HG03135 (cell line): Measurements from ENCODE around the gene ARTN.

Source experiments
- ATAC-seq: cut with Tn5 transposase; IDR thresholded peaks from one replicate; pipeline ENCODE4 v1.9.1; 2021; ENCODE audit warnings: mild to moderate bottlenecking, moderate library complexity; ENCODE audit not compliant: unreplicated experiment

The ARTN gene

GRCh38 chr1:43969416-43969745 lies 35.8 kb downstream of the ARTN start:
- ATAC-seq = no peak

DNA sequence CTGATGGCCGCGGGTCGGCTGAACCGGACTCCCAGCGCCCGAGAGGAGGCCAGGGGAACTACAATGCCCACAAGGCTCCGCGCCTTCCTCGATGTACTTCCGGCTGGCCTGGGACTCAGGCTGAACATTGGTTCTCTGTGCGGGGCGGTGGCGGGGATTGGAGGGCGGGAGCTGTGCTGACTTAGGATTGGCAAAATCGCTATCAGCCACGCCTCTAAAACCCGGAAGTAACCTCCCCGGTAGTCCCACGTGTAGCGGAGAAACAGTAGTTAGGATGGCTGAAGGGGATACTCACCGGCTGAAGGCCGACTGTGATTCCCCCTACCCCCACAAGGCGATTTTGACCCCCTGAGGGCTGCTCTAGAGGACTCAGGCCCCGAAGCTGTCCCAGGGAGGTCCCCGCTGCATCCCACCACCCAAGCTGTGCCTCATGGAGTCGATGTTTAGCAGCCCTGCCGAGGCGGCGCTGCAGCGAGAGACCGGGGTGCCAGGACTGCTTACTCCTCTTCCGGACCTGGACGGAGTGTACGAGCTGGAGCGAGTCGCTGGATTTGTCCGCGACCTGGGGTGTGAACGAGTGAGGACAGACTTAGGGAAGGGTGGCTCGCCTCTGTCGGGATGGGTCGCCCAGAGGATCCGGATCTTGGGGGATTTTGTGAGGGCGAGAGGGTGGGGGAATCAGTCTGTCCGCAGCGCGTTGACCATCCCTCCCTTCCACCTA lies 36.3 kb downstream of the ARTN start, which contains the start of gene DPH2:
TSS of gene DPH2 (plus strand) at position 265 of the 721 bp plus-strand sequence. CDS start at position 431, 166 bp downstream.
- peak; percentile 82 for ATAC-seq

- no peak for ATAC-seq
Measured at GRCh38 chr1:43970502-43970901, 36.9 kb downstream of the ARTN start.

DNA sequence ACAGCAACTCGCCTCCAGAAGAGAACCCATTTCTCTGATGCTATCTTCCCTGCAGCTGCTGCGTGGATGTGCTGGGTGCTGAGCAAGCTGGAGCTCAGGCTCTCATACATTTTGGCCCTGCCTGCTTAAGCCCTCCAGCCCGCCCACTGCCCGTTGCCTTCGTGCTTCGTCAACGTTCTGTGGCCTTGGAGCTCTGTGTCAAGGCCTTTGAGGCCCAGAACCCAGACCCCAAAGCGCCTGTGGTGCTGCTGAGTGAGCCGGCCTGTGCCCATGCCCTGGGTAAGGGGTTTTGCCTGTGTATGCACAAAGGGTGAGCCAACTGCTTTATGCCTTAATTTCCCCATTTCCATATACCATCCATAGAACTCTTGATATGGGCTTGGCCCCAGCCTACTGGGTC lies 37.3 kb downstream of the ARTN start:
- no peak for ATAC-seq

DNA sequence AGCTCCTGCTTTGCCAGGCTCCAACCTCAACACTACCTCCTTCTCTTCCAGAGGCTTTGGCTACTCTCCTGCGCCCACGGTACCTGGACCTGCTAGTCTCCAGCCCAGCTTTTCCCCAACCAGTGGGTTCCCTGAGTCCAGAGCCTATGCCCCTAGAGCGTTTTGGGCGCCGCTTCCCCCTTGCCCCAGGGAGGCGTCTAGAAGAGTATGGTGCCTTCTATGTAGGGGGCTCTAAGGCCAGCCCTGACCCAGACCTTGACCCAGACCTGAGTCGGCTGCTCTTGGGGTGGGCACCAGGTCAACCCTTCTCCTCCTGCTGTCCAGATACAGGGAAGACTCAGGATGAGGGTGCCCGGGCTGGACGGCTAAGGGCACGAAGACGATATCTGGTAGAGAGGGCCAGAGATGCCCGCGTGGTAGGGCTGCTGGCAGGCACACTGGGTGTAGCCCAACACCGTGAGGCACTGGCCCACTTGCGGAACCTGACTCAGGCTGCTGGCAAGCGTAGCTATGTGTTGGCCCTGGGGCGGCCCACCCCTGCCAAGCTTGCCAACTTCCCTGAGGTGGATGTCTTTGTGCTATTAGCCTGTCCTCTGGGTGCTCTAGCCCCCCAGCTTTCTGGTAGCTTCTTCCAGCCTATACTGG lies 37.9 kb downstream of the ARTN start:
- ATAC-seq = no peak

DNA sequence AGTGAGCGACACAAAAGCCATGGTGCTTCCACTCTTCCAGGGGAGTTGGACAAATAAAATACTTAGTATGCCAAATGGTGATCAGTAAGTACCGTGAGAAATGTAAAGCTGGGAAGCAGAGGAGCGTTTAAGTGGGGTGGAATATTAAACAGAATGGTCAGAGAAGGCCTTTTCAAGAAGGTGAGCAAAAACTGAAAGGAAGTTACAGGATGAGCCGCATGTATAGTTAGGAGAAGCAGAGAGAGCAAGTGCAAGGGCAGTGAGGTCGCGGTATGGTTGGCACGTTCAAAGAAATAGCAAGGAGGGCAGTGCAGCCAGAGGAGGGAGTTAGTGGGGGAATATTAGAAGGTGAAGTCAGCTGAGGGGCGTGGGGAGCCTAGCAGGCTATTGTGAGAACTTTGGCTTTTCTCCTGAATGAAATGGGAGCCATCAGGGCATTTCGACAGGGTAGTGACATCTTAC lies 40.4 kb downstream of the ARTN start:
- no peak for ATAC-seq

GRCh38 chr1:43974443-43975248 lies 41.0 kb downstream of the ARTN start, which contains the start of gene ATP6V0B:
Gene ATP6V0B, plus strand, starts transcription at chr1:43974960. Its CDS starts 81 bp downstream, at chr1:43975041.
- ATAC-seq = peak; percentile 64

DNA sequence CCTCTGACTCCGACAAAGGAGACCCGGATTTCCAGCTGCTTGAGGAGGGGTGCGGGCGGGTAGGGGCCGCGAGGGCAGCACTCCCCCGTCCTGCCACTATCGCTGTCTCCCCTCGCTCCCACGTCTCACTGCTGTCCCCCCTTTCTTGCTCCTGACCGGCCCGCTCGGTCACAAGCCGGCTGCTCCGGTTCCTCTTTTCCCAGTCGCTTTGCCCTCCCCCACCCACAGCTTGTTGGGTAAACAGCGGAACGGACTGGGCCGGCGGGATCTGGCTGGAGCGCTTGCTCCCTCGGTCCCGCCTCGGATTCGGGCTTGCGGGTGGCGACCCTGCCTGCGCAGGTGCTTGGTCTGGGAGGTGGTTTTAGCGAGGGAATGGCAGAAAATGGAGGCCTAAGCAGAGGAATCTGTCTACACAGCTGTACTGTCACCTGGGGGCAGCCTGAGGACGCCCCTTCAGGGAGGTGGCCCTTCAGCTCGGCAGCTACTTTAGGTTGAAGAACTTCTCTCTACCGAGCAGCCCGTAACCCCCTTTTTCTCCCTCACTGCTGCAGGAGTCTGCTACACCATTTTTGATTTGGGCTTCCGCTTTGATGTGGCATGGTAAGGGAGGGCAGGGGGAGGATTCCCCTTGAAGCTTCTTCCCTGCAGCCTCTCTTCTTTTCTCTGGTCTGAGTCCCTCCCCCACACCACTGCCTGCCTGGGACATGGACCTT lies 41.8 kb downstream of the ARTN start:
- peak; percentile 2 for ATAC-seq

DNA sequence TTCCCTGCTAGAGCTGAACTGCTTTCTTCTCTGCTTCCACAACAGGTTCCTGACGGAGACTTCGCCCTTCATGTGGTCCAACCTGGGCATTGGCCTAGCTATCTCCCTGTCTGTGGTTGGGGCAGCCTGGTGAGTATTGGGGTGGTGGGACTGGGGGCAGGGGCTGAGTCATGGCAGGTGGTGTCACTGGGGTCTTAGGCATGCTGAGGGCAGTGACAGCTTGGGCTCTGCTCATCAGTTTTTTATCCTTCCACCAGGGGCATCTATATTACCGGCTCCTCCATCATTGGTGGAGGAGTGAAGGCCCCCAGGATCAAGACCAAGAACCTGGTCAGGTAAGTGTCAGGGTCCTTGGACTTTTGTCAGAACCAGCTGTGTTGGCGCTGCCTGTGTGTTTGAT lies 42.4 kb downstream of the ARTN start:
- ATAC-seq = no peak

GRCh38 chr1:43976890-43977289 lies 43.3 kb downstream of the ARTN start:
- ATAC-seq = no peak

DNA sequence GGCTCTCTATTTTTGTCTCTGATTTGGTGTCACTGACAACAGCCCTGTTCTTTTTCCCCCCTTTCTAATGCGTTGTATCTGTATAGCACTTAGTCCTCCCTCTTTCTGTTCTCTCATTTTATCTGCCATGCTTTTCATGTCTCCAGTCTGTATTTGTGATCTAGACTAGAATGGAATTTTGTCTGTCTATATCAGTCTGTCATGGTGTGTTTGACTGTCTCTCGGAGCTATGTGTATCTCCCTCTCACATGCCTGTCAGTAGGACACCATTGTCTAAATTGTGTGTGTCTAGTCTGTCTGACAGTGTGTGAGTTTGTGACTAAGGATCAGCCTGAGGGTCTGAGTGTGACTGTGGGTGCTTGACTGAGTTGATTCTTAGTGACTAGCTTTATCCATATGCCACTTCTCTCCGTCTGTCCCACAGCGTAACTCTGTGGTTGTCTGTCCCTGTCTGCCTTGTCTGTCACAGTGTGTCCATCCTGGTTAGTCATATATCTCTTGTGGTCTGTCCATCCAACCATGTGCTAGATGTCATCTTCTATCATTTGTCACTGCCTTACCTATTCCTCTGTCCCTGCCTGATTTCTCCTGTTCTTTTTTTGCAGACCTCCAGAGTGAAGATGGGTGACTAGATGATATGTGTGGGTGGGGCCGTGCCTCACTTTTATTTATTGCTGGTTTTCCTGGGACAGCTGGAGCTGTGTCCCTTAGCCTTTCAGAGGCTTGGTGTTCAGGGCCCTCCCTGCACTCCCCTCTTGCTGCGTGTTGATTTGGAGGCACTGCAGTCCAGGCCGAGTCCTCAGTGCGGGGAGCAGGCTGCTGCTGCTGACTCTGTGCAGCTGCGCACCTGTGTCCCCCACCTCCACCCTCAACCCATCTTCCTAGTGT lies 44.0 kb downstream of the ARTN start:
- ATAC-seq = no peak

GRCh38 chr1:43978264-43978550 lies 44.6 kb downstream of the ARTN start:
- no peak for ATAC-seq

DNA sequence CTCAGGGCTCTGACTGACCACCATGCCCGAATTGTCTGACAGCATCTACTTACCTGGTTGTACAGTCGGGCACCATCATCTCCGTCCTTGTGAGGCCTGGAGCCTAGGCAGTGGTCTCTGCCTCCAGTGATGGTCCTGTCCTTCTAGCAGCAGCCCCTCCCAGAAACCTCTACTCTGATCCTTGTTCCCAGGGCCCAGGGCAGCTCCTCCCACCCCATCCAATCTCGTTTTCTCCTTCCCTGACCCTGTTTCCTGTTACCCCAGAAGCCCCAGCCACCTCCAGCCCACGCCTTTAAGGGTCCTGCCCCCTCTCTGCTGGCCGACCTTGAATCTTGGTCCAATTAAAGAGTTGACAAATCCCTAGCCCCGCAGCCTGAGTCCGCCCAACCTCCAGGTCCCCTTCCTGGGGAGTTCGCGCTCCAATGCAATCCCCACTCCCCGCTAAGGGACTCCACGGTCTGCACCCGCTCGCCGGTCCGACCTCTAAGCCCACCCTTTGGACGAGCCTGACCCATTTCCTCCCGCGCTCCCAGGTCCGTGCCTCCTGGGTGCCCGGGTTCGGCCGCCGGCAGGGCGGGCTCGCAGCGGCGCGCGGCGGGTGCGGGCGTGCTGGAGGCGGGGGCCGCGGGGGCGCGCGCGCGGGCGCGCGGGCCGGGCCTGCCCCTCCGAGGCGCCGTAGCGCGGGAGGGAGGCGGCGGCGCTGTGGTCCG lies 45.1 kb downstream of the ARTN start, which contains the start of gene B4GALT2:
TSS of gene B4GALT2 (plus strand) at position 660 of the 710 bp plus-strand sequence. CDS start 1,951 bp downstream, outside the sequence.
- no peak for ATAC-seq

DNA sequence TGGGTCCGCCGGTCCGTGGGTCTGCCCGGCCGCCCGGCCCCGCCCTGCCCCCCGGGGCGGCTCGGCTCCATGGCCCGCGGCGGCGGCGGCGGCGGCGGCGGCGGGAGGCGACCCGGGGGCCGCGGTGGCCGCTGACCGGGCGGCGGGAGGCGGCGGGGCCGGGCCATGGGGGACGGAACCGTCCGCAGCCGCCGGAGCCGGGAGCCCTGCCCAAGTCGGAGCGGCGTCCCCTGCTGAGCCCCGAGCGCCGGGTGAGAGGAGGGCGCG lies 45.6 kb downstream of the ARTN start:
- no peak for ATAC-seq

GRCh38 chr1:43979528-43980254 lies 46.1 kb downstream of the ARTN start:
- no peak for ATAC-seq

- ATAC-seq = no peak
Measured at GRCh38 chr1:43980255-43981134, 46.9 kb downstream of the ARTN start.

GRCh38 chr1:43981135-43981491 lies 47.5 kb downstream of the ARTN start:
- ATAC-seq = no peak

DNA sequence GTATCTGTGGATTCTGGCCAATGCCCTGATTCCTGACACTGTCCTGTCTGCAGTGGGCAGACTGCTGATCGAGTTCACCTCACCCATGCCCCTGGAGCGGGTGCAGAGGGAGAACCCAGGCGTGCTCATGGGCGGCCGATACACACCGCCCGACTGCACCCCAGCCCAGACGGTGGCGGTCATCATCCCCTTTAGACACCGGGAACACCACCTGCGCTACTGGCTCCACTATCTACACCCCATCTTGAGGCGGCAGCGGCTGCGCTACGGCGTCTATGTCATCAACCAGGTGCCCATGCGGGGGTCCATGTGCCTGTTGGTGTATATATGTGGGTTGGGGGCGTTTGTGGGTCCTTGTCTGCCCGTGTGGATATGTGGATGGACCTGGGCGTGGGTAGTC lies 48.0 kb downstream of the ARTN start:
- ATAC-seq = no peak
